Measurements from ENCODE around the gene PLAC1. TPM values are rescaled to one million over a fixed set of nuclear protein-coding genes. Genes with fewer than 3 reads are reported as not detected.

Gene PLAC1
- polyA plus RNA-seq, 1 experiment, result 0.43 TPM

GRCh38 chrX:134547047-134547679 lies 111.1 kb downstream of the PLAC1 start:
- Histone ChIP-seq H3K27me3 (ENCODE audit: control insufficient read depth, insufficient read depth, low read length) (no peaks in the 10 kb centered on the region), H3K36me3 (ENCODE audit: control insufficient read depth, insufficient read depth, low read length) (peaks cover 2% of the 10 kb centered on the region; the same call in 1 of the 2 replicates), H3K4me3 (ENCODE audit: low read depth, low read length) (peak overlapping the region; percentile 61)
- DNase-seq (ENCODE audit: low read depth), result no peak
- TF ChIP-seq CTCF (IDR thresholded peaks at IDR 0.05; ENCODE audit: insufficient read depth, low read depth, low read length), result no peak
- POLR2A ChIA-PET, result no interaction called here
- CTCF ChIA-PET, result interaction anchor here (0.6 to 1.2 kb wide), 3 partner anchors 26 to 211 kb away, joined by 3 to 4 read pairs (median 3); no protein-coding TSS in a partner anchor

- POLR2A ChIA-PET, result no interaction called here
- peaks cover 2% of the 10 kb centered on the region; the same call in 1 of the 2 replicates for H3K36me3 ChIP-seq (ENCODE audit: control insufficient read depth, insufficient read depth, low read length)
- H3K27me3 ChIP-seq (ENCODE audit: control insufficient read depth, insufficient read depth, low read length), result no peaks in the 10 kb centered on the region
- CTCF ChIA-PET, result interaction anchor here (1.2 kb wide), 2 partner anchors 25 to 208 kb away, joined by 3 to 4 read pairs; no protein-coding TSS in a partner anchor
- no peak for TF ChIP-seq CTCF (IDR thresholded peaks at IDR 0.05; ENCODE audit: insufficient read depth, low read depth, low read length)
- H3K4me3 ChIP-seq (ENCODE audit: low read depth, low read length), result peak overlapping the region; percentile 9
- no peak for DNase-seq (ENCODE audit: low read depth)
Measured at GRCh38 chrX:134546187-134546586, 112.1 kb downstream of the PLAC1 start.

- Histone ChIP-seq H3K4me3 (ENCODE audit: low read depth, low read length) (no peak overlapping the region), H3K27me3 (ENCODE audit: control insufficient read depth, insufficient read depth, low read length) (no peaks in the 10 kb centered on the region), H3K36me3 (ENCODE audit: control insufficient read depth, insufficient read depth, low read length) (peaks cover 2% of the 10 kb centered on the region; the same call in 1 of the 2 replicates)
- no peak for TF ChIP-seq CTCF (IDR thresholded peaks at IDR 0.05; ENCODE audit: insufficient read depth, low read depth, low read length)
- CTCF ChIA-PET, result no interaction called here
- DNase-seq (ENCODE audit: low read depth), result no peak
- POLR2A ChIA-PET, result no interaction called here
Measured at GRCh38 chrX:134545510-134545909, 112.8 kb downstream of the PLAC1 start.

- no peaks in the 10 kb centered on the region for H3K27me3 ChIP-seq (ENCODE audit: control insufficient read depth, insufficient read depth, low read length)
- no peak for TF ChIP-seq CTCF (IDR thresholded peaks at IDR 0.05; ENCODE audit: insufficient read depth, low read depth, low read length)
- no peak for DNase-seq (ENCODE audit: low read depth)
- CTCF ChIA-PET, result no interaction called here
- no peak overlapping the region for H3K4me3 ChIP-seq (ENCODE audit: low read depth, low read length)
- peaks cover 2% of the 10 kb centered on the region; the same call in 1 of the 2 replicates for H3K36me3 ChIP-seq (ENCODE audit: control insufficient read depth, insufficient read depth, low read length)
- POLR2A ChIA-PET, result no interaction called here
Measured at GRCh38 chrX:134544513-134545151, 113.6 kb downstream of the PLAC1 start.

- H3K4me3 ChIP-seq (ENCODE audit: low read depth, low read length), result no peak overlapping the region
- no peak for TF ChIP-seq CTCF (IDR thresholded peaks at IDR 0.05; ENCODE audit: insufficient read depth, low read depth, low read length)
- ChIA-PET POLR2A (no interaction called here), CTCF (no interaction called here)
- H3K27me3 ChIP-seq (ENCODE audit: control insufficient read depth, insufficient read depth, low read length), result no peaks in the 10 kb centered on the region
- no peak for DNase-seq (ENCODE audit: low read depth)
- peaks cover 2% of the 10 kb centered on the region; the same call in 1 of the 2 replicates for H3K36me3 ChIP-seq (ENCODE audit: control insufficient read depth, insufficient read depth, low read length)
Measured at GRCh38 chrX:134544135-134544512, 114.1 kb downstream of the PLAC1 start.
